ENCODE results near the gene LRBA. TPM values are rescaled to one million over a fixed set of nuclear protein-coding genes. Genes with fewer than 3 reads are reported as not detected.

LRBA gene
- total RNA-seq, 4 donors from 2014 or later: 28.0 to 51.5 (median 30.9) TPM

- DNase-seq (ENCODE audit: low spot score) (no peak), ATAC-seq (ENCODE audit: low FRiP score) (no peak)
- TF ChIP-seq CTCF (IDR thresholded peaks at IDR 0.05): no peak
Observed at GRCh38 chr4:150584111-150584915, 430.8 kb downstream of the LRBA start.

- no peak for TF ChIP-seq CTCF (IDR thresholded peaks at IDR 0.05)
- DNase-seq (ENCODE audit: low spot score) (no peak), ATAC-seq (ENCODE audit: low FRiP score) (peak; percentile 49)
Observed at GRCh38 chr4:150583287-150584110, 431.6 kb downstream of the LRBA start.

GRCh38 chr4:150582873-150583286 is 432.2 kb downstream of the LRBA start:
- DNase-seq (ENCODE audit: low spot score) (no peak), ATAC-seq (ENCODE audit: low FRiP score) (peak; percentile 55)
- TF ChIP-seq CTCF (IDR thresholded peaks at IDR 0.05): no peak

GRCh38 chr4:150582146-150582872 is 432.8 kb downstream of the LRBA start, which contains the start of gene MAB21L2:
Gene MAB21L2, plus strand, starts transcription at chr4:150582151. Its CDS starts 879 bp downstream, at chr4:150583030.
- DNase-seq (ENCODE audit: low spot score): no peak
- no peak for TF ChIP-seq CTCF (IDR thresholded peaks at IDR 0.05)
- no peak for ATAC-seq (ENCODE audit: low FRiP score)

- ATAC-seq (ENCODE audit: low FRiP score) (peak; percentile 69), DNase-seq (ENCODE audit: low spot score) (no peak)
- no peak for TF ChIP-seq CTCF (IDR thresholded peaks at IDR 0.05)
Observed at GRCh38 chr4:150581641-150582051, 433.4 kb downstream of the LRBA start.

- no peak for DNase-seq (ENCODE audit: low spot score)
- TF ChIP-seq CTCF (IDR thresholded peaks at IDR 0.05): no peak
- ATAC-seq (ENCODE audit: low FRiP score): no peak
Observed at GRCh38 chr4:150581056-150581605, 434.0 kb downstream of the LRBA start.
